ENCODE results near the gene AGBL1.

AGBL1 gene

DNA sequence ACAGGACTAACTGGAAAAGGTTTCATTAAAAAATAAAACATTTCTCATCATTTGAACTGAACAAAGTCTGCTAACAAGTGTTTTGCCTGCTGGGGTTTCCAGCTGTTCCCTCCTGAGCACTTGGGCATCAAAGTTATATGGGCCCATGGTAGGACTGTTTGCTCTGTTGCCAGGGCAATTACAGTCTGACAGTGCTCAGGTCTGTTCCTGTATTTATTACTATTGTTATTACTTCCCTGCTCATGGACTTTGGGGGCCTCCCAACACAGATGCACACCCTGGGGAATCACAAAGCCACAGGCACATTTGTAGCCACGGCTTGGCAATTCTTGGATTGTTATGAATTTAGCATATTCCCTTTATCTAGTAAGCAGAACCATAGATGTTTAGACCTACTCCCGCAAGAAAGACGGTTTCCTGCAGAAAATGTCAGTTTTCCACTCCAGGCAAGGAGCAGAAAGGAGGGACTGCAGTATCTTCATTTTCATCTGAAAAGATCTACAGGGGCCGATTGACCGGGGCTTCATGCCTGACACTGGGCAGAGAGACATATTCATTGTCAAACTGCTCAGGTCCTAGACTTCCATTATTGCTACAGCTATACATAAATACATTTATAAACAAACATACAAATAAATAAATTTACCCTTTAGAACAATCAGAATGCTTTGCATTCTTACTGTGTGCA lies 580.2 kb downstream of the AGBL1 start:
- no peak for DNase-seq

DNA sequence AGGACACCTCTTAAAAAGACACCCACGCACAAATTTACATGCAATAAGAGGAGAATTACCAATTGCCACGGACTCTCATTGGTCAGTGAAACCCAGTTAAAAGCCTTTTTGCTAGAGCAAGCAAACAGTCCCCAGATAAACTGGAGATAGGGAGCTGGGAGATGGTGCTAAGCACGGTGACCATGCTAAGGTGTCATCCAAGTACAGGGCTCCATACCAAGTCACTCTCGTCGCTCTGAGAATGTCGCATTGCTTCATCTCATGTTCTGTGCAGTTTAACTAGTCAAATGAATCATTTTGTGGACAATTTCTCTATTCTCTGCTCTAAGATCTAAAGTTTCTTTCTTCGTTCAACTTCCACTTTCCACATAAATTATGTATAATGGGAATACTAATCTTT lies 581.9 kb downstream of the AGBL1 start:
- no peak for DNase-seq

DNA sequence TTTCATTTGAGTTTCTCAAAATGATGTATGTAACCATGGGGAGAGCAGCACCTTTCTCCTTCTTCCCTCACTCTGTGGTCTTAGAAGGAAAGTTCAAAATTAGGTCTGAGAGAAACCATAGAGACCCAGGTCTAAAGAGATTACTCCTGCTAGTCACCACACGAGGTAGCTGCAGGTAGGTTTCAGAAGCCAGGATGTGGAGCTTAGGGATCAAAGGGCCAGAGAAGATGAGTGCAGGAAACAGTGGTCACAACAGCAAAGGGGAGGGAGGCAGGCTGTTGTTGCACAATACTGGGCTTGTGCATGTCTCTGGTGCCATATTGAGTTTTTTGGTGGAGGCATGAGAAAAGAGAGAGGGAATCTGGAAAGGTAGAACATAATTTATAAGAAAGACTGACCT lies 583.6 kb downstream of the AGBL1 start:
- no peak for DNase-seq

DNA sequence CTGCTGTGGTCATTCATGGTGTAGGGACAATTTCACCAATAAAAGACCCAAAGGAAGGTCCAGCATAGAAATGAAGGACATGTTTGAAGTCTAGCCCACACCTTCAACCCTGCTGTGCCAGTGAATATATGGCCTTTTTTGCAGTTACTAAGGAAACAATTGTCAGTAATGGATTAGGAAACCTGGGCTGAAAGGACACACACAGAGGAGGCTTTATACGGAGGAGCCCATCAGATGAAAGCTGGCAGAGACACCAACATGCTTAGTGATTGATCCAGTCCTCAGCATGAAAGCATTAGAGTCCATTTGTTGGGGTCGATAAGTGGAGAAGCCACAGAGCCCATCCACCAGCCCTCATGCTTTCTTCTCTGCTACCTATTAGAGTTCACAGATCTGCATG lies 584.3 kb downstream of the AGBL1 start:
- DNase-seq, result no peak

DNA sequence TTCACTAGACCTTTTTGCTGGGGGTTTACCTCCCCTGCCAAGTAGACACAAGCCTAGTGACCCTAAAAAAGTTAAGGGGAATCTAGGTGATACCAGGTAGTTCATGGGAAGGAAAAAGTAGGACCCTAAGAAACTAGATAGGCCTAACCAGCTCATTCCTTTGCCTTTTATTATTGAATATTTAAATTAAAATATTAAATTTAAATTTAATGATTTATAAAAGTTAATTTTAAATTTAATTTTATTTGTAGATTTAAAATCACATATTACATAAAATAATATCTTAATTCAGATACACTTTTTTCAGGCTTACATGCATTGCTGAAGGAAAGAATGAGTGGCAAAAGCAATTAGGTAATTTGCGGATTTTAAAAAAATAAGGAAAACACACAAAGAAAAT lies 584.9 kb downstream of the AGBL1 start:
- no peak for DNase-seq

DNA sequence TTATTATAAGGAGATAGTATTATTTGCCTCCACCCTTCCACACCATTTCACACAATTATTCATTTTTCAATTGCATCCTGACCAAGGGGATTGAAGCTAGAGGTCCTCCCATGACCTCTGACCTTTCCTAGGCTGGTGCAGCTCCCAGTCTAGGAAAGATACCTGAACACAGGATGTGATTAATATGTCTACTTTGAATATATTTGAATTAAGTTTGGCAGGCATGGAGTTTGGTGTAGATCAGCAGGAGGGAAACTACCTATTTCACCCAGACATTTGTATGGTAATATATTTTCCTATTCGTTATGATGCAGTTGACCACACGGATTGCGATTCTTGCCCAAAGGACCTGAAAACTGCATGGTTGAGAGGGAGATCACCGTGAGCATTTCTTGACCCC lies 596.3 kb downstream of the AGBL1 start:
- DNase-seq, result no peak

DNA sequence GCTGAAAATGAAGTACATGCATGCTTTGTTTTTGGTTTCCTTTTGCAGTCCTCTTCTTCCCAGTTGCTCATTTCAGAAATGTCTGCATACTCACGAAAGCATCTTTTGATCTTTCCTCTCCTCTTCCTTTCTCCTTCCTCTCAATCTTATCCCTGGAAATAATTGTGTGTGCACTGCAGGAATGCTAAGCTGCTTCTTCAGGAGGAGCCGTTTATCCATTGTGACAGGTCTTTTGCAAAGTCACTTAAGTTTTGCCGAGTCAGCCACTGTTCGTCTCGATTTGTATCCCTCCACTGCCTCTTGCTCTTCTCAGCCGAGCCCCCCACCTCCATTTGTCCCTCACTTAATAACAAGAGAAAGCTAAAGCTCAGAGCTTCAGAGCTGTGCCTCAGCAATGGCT lies 597.6 kb downstream of the AGBL1 start:
- DNase-seq, result no peak

DNA sequence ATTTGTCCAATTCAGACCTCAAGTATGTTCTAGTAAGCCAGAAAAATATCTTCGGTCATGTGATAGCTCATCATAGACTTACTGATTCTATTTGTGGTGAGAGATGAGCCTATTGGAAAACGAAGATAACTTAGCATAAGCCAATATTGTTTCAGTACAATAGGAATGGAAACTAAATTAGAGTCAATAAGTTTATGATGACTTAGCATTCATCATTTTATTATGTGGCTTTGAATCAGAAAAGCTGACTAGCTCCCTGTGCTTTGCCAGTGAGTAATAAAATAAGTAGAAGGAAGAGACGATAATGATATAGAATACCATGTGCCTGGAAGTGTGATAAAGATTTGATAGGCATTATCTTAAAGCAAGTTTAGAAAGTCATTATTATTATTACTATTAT lies 605.6 kb downstream of the AGBL1 start:
- no peak for DNase-seq

DNA sequence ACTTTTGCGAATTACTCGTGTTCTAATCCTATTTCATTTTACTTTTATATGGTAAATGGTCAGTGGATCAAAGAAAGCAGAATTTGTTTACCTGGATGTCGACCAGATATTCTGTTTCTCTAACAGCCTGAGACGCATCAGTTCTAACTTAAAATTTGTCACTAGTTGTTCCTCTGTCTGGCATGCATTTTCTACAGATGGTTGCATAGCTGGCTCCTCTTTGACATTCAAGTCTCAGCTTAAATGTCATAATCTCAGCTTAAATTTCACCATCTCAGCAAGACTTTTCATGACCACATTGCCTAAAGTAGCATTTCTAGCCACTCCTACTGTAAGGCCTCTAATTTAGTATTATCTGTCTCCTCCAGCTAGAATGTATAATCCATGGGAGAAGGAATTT lies 609.3 kb downstream of the AGBL1 start:
- no peak for DNase-seq

DNA sequence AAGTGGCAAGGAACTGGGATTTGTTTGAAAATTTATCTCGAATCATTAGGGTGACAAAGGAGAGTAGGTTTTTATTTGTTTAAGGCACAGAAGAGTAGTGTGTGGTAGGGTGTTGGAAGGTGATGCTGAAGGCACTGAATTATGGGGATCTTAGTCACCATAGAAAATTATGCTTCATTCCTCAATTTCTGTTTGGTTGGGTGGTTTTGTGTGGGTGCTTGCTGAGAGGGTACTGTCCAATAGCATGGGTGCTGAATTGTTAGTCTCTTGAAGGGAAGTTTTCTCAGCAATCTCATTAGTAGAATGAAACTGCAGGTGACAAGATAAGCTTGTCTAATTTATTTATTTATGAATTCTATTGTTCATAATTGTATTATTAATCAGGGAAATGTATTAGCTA lies 610.9 kb downstream of the AGBL1 start:
- no peak for DNase-seq

DNA sequence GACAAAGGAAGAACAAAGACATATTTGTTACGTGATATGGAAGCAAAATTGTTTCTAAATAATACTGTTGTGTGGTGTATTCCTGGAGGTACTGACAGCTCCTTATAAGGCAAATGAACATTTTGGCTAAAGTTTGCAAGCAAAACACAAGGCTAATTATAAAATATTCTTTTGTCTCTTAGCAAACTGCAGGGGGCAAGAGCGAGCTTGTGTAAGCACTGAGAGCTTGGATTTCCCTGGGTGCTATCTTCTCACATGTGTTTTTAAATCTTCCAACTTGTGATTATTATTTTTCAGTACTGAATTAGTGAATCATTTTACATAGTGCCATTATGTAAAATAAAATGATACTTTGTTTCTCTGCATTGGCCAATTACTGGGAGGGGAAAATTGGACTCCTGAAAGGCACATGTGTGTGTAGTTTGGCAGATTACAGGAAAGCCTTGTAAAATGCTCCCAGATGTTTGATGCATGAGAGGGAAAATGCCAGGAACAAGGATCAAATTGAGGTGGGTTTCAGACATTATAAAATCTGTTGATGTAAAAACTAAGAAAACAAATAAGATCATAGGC lies 611.5 kb downstream of the AGBL1 start:
- no peak for DNase-seq

DNA sequence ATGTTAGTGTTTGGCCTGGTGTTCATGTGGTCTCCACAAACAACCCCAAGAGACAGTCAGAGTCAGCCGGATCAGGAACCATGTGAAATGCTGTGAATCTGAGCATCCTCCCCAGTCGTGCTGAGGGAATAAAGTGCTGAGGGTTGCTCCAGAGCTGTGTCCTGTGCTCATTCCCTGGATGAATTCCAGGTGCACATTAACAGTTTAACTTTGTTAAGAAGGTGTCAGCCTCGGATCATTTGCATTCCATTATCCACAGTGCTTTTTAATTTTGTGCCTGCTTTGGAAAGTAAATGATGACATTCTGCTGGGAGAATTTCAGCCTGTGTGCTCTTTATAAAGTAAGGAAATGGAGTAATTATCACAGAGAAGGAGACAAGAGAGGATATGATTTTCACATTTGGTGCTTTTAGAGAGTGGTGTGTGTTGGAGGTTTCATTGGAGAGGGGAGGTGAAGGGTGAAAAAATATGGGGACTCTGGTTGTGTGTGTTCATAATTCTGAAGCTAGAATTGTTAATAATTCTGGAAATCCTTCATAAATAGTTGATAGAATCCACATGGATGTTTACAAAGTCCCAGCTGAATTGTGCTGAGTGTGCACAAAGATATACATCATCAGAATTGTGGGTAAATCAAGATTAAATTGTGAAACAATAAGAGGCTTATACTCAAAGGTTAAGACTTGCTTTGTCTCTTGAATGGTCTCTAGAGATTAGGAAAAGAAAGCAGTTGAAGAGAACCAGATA lies 621.4 kb downstream of the AGBL1 start:
- no peak for DNase-seq

DNA sequence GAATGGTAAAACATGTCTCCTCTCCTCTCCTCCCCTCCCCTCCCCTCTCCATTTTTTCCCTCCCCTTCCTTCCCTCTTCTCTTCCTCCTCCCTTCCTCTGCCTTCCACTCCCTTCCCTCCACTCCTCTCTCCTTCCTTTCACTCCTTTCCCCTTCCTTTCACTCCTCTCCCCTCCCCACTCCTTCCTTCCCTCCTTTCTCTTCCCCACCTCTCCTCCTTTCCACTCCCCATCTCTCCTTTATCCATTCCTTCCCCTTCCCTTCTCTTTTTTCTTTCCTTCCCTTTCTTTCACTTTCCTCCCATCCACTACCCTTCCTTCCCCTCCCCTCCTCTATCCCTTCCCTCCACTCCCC lies 621.9 kb downstream of the AGBL1 start:
- no peak for DNase-seq

DNA sequence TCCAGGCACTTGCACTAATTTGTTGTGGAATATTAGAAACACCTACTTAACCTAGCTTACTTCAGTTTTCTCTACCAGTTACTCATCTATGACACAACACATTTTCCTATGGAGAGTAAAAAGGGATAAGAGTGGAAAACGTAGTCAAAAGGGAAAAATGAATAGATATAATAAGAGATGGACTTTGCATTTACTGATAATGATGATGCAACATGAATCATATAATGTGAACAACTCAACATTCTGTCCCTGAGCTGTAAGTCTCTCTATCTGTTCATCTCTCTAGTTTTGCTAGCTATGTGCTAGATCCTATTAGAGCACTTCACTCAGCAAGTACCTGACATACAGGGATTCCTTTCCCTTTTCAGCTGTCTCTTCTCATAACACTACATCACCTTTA lies 627.1 kb downstream of the AGBL1 start:
- no peak for DNase-seq

DNA sequence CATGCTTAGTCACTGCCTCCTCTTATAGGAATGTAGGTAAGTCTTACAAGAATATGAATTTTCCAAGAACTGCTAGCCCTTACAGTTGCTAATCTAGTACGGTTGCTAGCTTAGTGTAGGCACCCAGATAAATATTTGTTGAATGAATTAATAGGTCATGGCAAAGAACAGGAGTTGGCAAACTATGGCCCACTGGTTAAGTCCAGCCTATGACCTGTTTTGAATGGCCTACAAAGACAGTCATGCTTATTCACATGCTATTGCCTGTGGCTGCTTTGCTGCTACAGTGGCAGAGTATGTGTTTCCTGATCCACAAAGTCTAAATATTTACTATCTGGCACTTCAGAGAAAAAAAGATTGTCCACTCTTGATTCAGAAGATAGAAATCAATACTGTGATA lies 631.8 kb downstream of the AGBL1 start:
- DNase-seq, result no peak

DNA sequence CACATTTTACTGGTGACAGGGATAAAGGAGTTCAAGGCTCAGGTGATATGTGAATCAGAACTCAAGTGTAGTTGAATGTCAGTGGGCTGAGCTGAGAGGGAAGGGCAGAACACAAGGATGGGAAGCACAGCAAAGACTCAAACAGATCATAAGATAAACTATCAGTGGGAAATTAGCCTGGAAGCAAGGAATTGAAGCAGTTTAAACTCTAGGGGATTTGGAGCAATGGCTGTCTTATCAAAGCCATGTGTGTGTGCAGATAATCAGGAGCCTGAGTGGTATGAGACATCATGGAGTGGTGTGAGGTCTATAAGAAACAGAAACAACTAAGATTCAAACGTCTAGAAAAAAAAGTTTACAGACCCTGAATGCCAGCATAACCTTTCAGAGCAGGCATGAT lies 634.6 kb downstream of the AGBL1 start:
- DNase-seq, result no peak

DNA sequence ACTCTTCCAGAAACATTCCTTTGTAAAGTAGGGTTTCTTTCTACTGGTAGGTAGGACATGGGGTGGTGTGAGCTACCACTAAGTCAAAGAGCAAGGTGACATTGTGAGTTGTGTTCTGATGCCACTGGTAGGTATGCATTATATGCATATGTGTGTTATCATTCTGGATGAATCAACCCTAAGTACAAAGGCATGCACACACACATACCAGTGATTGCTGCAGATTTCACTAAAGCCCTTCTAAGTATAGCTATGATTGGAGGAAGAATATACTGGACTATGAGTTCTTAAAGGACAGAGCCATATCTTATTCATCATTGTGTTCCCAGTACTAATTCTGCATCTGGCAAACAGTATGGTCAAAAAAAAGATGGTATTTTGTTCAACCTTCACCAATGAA lies 646.0 kb downstream of the AGBL1 start:
- DNase-seq, result no peak

DNA sequence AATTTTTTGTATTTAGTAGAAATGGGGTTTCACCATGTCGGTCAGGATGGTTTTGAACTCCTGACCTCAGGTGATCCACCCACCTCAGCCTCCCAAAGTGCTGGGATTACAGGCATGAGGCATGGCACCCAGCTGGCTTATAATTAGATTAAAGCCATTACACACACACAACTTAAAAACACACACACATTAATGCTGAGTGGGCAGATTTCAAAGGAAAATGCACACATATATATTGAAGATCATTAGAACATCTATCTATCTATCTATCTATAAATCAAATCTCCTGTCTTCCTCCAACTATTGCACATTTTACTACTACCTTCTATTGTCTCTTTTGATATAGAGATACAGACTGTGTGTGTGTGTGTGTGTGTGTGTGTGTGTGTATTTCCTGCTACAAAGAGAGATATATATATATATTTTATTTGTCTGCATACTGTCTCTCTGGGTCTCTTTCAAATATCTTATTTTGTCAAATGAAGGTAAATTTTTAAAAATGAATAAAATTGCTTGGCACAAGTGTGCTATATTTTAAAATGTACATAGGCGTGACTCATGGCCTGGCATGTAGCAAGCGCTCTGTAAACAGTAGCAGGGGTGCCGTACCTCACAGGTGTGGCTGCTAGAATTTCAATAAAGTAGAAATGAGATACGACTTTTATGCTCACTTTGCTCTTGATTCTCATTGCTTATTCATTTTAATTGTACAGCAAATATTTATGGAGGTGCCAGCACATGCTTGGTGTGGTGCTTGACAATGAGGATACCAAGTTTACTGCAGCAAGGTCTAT lies 655.8 kb downstream of the AGBL1 start:
- DNase-seq, result no peak

DNA sequence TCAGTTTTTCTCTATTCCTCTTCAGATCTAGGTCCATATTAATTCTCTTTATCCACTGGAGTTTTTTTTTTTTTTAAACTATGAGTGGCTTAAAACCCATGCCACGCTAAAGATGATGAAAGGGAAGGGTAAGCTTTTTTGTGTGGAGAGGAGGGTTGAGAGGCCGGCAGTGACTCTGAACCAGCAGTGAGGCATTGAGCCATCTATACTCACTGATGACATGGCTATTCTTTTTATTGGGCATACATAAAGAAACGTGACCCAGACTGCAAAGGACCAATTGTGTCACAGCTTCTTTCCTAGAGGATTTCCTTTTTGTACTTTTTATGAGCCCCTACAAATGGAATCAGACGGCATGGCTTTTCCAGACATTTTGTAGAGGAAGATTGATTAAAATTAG lies 662.2 kb downstream of the AGBL1 start:
- no peak for DNase-seq

DNA sequence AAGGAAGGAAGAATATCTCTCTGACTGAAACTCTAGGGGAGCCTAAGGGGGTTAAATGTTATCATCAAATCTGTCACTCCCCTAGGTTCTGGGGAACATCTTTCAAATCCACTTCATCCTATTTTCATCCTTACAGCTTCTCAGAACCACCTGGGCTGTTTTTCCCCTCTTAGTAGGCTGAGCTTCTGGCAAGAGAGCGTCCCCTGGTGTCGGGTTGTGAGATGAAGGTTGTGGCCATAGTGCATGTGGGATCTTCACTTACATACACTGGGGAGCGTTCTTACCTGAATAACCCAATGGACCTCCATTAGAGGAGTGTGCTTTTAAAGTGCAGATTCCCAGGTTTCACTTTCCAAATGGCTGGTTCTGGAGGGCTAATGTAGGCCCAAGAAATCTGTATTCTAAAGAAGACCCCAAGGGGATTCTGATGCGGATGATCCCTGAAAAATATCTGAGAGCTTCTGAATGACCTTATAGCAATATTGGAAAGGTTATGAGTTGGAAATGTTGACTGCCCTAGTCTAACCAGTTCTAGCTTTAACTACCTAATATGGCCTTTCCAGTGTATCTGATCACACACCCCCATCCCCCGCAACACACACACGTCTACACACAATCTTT lies 663.7 kb downstream of the AGBL1 start:
- no peak for DNase-seq

DNA sequence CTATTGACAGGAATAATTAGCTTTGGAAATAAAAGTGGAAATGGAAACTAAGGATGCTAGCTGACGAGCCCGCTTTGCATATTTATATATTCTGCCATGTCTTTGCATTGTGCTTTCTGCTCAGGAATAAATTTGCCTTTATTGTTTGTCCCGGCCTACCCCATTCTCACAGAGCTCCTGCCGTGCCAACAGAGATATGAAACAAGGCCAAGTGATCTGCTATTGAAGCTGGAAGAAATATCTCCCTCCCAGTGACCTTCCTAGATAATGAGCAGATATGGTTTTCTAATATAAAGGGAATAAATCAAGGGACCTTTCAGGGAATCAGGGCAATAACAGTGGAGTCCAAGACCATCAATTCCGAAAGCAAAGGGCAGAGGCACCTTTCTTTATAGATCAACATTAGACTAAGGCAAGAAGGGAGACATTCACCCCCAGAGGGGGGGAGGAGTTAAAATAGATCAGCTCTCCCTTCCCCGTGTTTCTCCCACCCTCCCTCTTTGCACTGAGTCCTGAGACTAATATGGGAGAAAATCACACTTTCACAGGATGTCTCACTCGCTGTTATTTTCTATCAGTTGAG lies 664.6 kb downstream of the AGBL1 start:
- DNase-seq, result no peak

DNA sequence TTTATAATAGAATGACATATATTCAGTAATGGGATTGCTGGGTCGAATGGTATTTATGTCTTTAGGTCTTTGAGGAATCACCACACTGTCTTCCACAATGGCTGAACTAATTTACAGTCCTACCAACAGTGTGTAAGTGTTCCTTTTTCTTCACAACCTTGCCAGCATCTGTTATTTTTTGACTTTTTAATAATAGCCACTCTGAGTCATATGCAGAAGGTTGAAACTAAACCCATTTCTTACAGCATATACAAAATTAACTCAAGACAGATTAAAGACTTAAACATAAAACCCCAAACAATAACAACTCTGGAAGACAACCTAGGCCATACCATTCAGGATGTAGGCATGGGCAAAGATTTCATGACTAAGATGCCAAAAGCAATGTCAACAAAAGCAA lies 671.4 kb downstream of the AGBL1 start:
- DNase-seq, result no peak

DNA sequence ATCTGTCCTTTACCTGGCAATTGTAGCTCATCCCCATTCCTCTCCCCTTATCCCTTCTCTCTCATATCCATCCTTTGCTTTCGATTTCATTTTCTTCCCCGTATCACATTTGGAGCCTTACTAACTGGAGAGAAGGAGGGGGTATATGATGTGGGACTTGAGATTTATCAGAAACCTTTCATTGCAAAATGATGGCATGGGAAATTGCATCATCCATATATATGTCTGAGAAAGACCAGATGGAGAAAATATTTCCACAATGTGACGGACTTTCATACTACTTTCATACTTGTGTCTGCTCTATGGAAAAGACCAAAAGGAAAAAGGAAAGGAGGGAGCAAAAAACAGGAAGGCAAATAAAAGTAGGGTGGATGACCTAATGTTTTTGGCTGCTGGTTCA lies 675.2 kb downstream of the AGBL1 start:
- no peak for DNase-seq

Measured in NCI-H1436 (cell line).